ENCODE measurements around the gene GRHPR.

The GRHPR gene

DNA sequence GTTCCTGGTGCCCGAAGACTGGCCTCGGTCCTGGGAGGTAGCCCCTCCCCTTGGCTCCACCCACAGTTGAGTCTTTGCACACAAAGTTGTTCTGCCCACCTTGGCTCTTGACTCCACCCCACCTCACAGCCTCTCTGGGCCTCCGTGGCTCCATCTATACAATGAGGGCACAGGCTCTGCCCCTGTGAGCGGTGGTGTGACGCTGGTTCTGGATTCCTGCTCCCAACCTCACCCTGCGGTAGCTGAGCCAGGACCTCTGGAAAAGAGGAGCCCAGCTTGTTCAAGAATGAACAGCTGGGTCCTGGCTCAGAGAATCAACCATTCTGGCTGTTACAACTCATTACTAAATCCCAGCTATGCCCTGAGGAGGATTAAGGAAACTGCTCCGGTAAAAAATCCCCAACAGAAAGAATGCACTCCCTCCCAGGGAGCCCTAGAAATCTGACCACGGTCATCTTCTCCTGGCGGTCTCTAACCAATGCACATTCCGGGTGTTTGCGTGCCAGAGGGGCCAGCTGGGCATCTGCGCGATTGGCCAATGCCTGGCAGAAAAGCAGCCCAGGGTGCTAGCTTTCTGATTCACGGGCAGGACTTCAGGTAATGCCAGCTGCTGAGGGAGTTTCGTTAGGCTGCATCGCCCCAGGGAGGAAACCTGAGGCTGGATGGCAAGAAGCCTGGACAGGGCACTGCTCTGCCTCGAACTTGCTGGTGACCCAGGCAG, 9.9 kb upstream of the GRHPR start:
- CTCF ChIA-PET: no interaction called here
- POLR2A ChIA-PET: no interaction called here
- TF ChIP-seq ZNF384 (IDR thresholded peaks at IDR 0.05): no peak
- TF ChIP-seq CTBP1 (IDR thresholded peaks at IDR 0.05; ENCODE audit: borderline replicate concordance): no peak
- TF ChIP-seq SP1 (IDR thresholded peaks at IDR 0.05): no peak
- no peak for TF ChIP-seq NFRKB (IDR thresholded peaks at IDR 0.05)
- no peak for DNase-seq (ENCODE audit: extremely low spot score)

DNA sequence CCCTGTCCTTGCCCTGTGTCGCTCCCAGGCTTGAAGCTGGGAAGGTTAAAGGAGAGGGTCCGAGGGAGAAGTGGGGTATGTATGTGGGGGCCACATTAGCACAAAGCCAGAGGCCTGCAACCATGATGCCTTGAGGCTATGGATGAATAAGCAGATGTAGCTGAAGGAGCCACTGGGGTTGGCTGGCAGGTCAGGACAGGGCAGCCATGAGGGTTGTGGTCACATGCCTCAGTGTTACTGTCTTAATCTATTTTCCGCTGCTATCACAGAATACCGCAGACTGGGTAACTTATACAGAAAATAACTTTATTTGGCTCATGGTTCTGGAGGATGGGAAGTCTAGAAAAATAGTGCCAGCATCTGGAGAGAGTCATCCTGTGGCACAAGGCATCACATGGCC, 9.2 kb upstream of the GRHPR start:
- no peak for DNase-seq (ENCODE audit: extremely low spot score)
- TF ChIP-seq SP1 (IDR thresholded peaks at IDR 0.05) (no peak), HDGF (IDR thresholded peaks at IDR 0.05; ENCODE audit: borderline replicate concordance) (no peak), L3MBTL2 (conservative IDR thresholded peaks at IDR 0.05) (no peak), SUZ12 (IDR thresholded peaks at IDR 0.05) (no peak), NFRKB (IDR thresholded peaks at IDR 0.05) (no peak), ZNF384 (IDR thresholded peaks at IDR 0.05) (no peak)
- TF ChIP-seq, protein P1, sequence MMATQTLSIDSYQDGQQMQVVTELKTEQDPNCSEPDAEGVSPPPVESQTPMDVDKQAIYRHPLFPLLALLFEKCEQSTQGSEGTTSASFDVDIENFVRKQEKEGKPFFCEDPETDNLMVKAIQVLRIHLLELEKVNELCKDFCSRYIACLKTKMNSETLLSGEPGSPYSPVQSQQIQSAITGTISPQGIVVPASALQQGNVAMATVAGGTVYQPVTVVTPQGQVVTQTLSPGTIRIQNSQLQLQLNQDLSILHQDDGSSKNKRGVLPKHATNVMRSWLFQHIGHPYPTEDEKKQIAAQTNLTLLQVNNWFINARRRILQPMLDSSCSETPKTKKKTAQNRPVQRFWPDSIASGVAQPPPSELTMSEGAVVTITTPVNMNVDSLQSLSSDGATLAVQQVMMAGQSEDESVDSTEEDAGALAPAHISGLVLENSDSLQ (IDR thresholded peaks at IDR 0.05): no peak
- ChIA-PET CTCF (no interaction called here), POLR2A (no interaction called here)

DNA sequence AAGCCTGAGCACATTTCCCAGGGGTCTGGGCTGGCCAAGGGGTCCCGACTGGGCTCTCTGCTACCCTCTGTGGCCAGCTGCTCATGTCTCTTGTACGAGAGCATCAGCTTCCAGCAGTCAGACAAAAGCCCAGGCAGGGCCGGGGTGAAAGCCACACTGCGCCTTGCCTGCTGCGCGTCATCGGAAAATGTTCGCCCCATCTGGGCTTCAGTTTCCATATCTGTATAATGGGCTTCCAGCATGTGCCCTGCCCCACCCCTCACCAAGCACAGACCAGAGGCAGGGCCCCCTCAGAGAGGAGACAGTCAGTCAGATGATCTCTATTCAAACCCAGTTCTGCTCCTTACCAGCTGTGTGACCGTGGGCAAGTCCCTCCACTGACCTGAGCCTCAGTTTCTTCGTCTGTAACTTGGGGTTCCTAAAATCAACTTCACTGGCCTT, 8.0 kb upstream of the GRHPR start:
- POLR2A ChIA-PET: no interaction called here
- TF ChIP-seq SP1 (IDR thresholded peaks at IDR 0.05): no peak
- TF ChIP-seq NFRKB (IDR thresholded peaks at IDR 0.05): no peak
- TF ChIP-seq TARDBP (IDR thresholded peaks at IDR 0.05): no peak
- TF ChIP-seq L3MBTL2 (conservative IDR thresholded peaks at IDR 0.05): no peak
- no peak for TF ChIP-seq SUZ12 (IDR thresholded peaks at IDR 0.05)
- TF ChIP-seq, protein P1 (IDR thresholded peaks at IDR 0.05): no peak
- no peak for TF ChIP-seq LEF1 (IDR thresholded peaks at IDR 0.05; ENCODE audit: borderline replicate concordance)
- TF ChIP-seq BHLHE40 (IDR thresholded peaks at IDR 0.05; ENCODE audit: borderline replicate concordance): no peak
- CTCF ChIA-PET: no interaction called here
- no peak for DNase-seq (ENCODE audit: extremely low spot score)

DNA sequence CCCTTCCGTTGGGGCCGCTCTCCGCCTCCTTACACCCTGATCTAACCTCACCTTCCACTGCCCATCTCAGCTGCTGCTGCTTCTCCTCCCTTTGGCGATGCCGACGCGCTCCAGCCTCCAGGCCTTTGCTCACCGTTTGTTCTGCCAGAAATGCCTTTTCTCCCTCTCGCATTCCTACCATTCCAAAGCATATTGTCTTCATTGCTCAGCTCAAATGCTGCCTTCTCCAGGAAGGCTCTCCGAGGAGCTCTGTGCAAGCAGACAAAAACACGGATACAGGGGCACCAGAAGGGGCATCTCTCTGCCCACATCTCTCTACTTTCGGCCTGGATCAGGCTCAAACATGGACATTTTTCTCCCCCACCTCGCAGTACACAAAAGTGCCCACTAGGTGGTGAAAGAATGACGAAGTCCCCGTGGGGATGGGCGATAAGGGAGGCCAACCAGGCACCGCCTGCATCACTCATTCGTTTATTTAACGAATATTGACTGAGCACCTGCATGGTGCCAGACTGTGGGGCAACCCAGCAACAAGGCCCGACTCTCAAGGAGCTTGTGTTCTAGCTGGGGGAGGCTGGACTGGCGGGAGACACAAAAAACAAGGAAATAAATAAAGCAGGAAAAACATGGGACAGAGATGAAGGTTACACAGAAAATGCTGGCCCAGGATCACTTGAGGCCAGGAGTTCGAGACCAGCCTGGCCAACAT, 7.3 kb upstream of the GRHPR start:
- TF ChIP-seq BHLHE40 (IDR thresholded peaks at IDR 0.05; ENCODE audit: borderline replicate concordance) (no peak), L3MBTL2 (conservative IDR thresholded peaks at IDR 0.05) (0 out of 2 replicates have a peak, but pooled peaks have one; percentile 23), FOXA1 (IDR thresholded peaks at IDR 0.05) (no peak)
- ChIA-PET POLR2A (no interaction called here), CTCF (interaction anchor here (1.2 kb wide), 1 partner anchor 9 kb away, joined by 5 read pairs; no protein-coding TSS in a partner anchor)
- DNase-seq (ENCODE audit: extremely low spot score): peak; percentile 83

DNA sequence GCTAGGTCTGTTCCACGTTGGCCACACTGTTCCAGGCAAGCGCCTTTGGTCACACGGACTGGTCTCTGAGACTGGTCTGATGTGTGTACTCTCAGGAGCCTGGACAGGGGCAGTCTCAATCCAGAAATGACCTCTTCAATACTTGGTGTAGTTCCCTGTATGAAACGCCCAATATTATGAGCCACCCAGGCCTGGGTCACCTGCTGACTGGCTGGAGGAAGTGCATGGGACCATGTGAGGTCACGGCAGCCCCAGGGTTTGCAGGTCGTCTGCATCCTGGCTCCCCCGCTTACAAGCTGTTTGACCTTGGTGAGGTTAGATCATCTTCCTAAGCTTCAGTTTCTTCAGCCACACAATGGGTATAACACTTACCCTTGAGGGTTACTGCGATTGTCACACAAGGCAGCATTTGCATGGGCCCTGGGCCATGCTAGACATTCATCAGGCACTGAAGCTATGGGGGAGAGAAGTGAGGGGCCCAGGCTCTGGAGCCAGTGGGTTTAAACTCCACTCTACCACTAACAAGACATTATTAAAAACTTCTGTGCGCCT, 5.2 kb upstream of the GRHPR start:
- ChIA-PET POLR2A (no interaction called here), CTCF (no interaction called here)
- DNase-seq (ENCODE audit: extremely low spot score): no peak
- no peak for TF ChIP-seq ARNT (IDR thresholded peaks at IDR 0.05)
- no peak for TF ChIP-seq ZNF384 (IDR thresholded peaks at IDR 0.05)
- no peak for TF ChIP-seq SUZ12 (IDR thresholded peaks at IDR 0.05)
- no peak for TF ChIP-seq LEF1 (IDR thresholded peaks at IDR 0.05; ENCODE audit: borderline replicate concordance)
- no peak for TF ChIP-seq CTBP1 (IDR thresholded peaks at IDR 0.05; ENCODE audit: borderline replicate concordance)
- TF ChIP-seq ELF4 (IDR thresholded peaks at IDR 0.05): no peak
- no peak for TF ChIP-seq FOXK2 (IDR thresholded peaks at IDR 0.05)
- no peak for TF ChIP-seq FOXM1 (IDR thresholded peaks at IDR 0.05; ENCODE audit: borderline replicate concordance)
- TF ChIP-seq, protein P1 (IDR thresholded peaks at IDR 0.05): no peak
- no peak for TF ChIP-seq TARDBP (IDR thresholded peaks at IDR 0.05)
- TF ChIP-seq NFRKB (IDR thresholded peaks at IDR 0.05): no peak
- no peak for TF ChIP-seq SP1 (IDR thresholded peaks at IDR 0.05)
- no peak for TF ChIP-seq FOXA1 (IDR thresholded peaks at IDR 0.05)
- no peak for TF ChIP-seq HDGF (IDR thresholded peaks at IDR 0.05; ENCODE audit: borderline replicate concordance)
- no peak for TF ChIP-seq L3MBTL2 (conservative IDR thresholded peaks at IDR 0.05)
- no peak for TF ChIP-seq BHLHE40 (IDR thresholded peaks at IDR 0.05; ENCODE audit: borderline replicate concordance)

DNA sequence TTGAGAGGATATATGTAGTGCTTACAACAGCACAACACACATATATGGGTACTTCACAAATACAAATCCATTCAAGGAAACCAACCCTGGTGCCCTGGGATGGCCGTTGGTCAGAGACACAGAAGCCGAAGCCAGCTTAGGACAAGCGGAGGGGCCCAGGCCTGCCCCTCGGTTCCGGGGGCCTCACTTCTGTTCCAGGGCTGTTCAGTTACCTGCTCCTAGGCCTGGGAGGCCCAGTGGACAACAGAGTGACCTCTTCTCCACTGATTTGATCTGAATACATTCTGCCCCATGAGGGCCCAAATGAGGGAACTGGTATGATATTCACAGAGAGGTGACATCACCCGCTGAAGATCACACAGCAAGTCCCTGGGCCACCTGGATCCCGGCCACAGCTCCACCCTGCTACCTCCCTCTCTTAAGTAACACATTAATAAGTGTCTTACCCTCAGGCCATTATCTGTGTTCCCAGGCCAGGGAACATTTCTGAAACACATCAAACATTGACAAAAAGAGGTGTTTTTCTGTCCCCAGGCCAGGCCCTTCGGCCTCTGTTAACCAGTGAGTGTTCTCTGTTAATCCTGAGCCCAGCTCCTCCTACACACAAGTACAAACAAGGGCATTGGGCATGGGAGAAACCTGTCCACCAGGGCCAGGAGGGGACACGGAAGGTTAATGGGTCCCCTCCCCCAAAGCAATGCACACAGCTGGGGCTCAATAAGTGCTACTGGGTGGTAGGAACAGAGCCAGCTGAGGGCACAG, 4.5 kb upstream of the GRHPR start:
- CTCF ChIA-PET: no interaction called here
- TF ChIP-seq ZNF384 (IDR thresholded peaks at IDR 0.05) (no peak), TARDBP (IDR thresholded peaks at IDR 0.05) (no peak), LEF1 (IDR thresholded peaks at IDR 0.05; ENCODE audit: borderline replicate concordance) (no peak), HDGF (IDR thresholded peaks at IDR 0.05; ENCODE audit: borderline replicate concordance) (no peak), ELF4 (IDR thresholded peaks at IDR 0.05) (no peak), L3MBTL2 (conservative IDR thresholded peaks at IDR 0.05) (no peak), FOXK2 (IDR thresholded peaks at IDR 0.05) (no peak), ARNT (IDR thresholded peaks at IDR 0.05) (no peak), BHLHE40 (IDR thresholded peaks at IDR 0.05; ENCODE audit: borderline replicate concordance) (no peak), SP1 (IDR thresholded peaks at IDR 0.05) (no peak), SUZ12 (IDR thresholded peaks at IDR 0.05) (no peak), FOXM1 (IDR thresholded peaks at IDR 0.05; ENCODE audit: borderline replicate concordance) (no peak), NFRKB (IDR thresholded peaks at IDR 0.05) (no peak)
- TF ChIP-seq, protein P1 (IDR thresholded peaks at IDR 0.05): no peak
- DNase-seq (ENCODE audit: extremely low spot score): no peak
- POLR2A ChIA-PET: no interaction called here

Measured in HEK293T (cell line).